SK-N-SH (cell line): ENCODE results near the gene LRRIQ4.

Experiments used
- ELF1 ChIP-seq: IDR thresholded peaks from 2 replicates; pipeline ENCODE4 v1.4.0; 2012
- EP300 ChIP-seq, 2 experiments: IDR thresholded peaks; 2 replicates each; pipeline versions ENCODE4 v1.4.0 to v1.6.1; 2012; ENCODE audit warnings: borderline replicate concordance in 1 of 2, low read depth in 1 of 2, low read length in 1 of 2
- JUND ChIP-seq: IDR thresholded peaks from 2 replicates; pipeline ENCODE4 v1.4.0; 2012
- NFIC ChIP-seq: IDR thresholded peaks from 2 replicates; pipeline ENCODE4 v1.4.0; 2012; ENCODE audit warnings: borderline replicate concordance
- POLR2AphosphoS5 ChIP-seq: IDR thresholded peaks from 2 replicates; pipeline ENCODE4 v1.6.1; 2012; ENCODE audit warnings: low read depth, low read length
- RAD21 ChIP-seq: IDR thresholded peaks from 2 replicates; pipeline ENCODE4 v1.6.1; 2012; ENCODE audit warnings: mild to moderate bottlenecking, low read length
- RXRA ChIP-seq: IDR thresholded peaks from 2 replicates; pipeline ENCODE4 v1.4.0; 2012; ENCODE audit warnings: low read depth, mild to moderate bottlenecking, borderline replicate concordance
- TF ChIP-seq, protein P1 (sequence below): fragments of 200-600 bp; sonication (generic); IDR thresholded peaks from 2 replicates; pipeline ENCODE4 v1.6.1; 2017; ENCODE audit warnings: antibody characterized with exemption, mild to moderate bottlenecking, moderate library complexity

DNA sequence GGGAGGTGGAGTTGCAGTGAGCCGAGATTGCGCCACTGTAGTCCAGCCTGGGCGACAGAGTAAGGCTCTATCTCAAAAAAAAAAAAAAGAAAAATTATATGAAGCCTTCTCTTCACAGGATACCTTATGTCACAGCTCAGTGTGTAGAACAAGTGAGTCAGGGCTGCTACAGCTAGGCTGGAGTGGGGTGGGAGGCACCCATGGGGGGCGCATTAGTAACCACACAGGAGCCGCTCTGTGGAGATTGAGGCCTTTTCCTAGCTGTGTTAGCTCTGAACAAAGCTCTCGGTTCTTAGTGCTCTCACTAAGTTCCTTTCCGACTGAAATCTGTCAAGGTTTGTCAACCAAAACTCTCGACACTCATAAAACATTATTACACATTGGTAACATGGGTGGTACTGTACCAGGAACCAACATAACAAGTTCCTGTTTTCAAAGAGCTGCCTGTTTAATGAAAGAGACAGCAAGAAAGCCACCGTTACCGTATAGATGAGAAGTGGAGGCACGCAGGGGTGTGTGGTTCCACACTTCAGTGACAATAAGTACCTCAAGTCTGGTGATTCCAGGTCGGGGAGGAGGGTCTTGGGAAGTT, 52.6 kb downstream of the LRRIQ4 start:
- TF ChIP-seq, protein P1, sequence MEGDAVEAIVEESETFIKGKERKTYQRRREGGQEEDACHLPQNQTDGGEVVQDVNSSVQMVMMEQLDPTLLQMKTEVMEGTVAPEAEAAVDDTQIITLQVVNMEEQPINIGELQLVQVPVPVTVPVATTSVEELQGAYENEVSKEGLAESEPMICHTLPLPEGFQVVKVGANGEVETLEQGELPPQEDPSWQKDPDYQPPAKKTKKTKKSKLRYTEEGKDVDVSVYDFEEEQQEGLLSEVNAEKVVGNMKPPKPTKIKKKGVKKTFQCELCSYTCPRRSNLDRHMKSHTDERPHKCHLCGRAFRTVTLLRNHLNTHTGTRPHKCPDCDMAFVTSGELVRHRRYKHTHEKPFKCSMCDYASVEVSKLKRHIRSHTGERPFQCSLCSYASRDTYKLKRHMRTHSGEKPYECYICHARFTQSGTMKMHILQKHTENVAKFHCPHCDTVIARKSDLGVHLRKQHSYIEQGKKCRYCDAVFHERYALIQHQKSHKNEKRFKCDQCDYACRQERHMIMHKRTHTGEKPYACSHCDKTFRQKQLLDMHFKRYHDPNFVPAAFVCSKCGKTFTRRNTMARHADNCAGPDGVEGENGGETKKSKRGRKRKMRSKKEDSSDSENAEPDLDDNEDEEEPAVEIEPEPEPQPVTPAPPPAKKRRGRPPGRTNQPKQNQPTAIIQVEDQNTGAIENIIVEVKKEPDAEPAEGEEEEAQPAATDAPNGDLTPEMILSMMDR: no peak
- TF ChIP-seq RAD21 (no peak), POLR2AphosphoS5 (no peak), NFIC (no peak), RXRA (no peak), EP300 (IDR thresholded peaks at IDR 0.05; ENCODE audit: borderline replicate concordance in 1 of 2, low read depth in 1 of 2, low read length in 1 of 2) (no peak), JUND (no peak), ELF1 (no peak)
